GM18907 (cell line): ENCODE data around the gene PRLR.

Experiments used
- ATAC-seq: cut with Tn5 transposase; IDR thresholded peaks from one replicate; pipeline ENCODE4 v1.9.1; 2021; ENCODE audit warnings: mild to moderate bottlenecking, moderate library complexity; ENCODE audit not compliant: unreplicated experiment

The PRLR gene

GRCh38 chr5:35236770-35237169 lies 6.5 kb upstream of the PRLR start:
- no peak for ATAC-seq

DNA sequence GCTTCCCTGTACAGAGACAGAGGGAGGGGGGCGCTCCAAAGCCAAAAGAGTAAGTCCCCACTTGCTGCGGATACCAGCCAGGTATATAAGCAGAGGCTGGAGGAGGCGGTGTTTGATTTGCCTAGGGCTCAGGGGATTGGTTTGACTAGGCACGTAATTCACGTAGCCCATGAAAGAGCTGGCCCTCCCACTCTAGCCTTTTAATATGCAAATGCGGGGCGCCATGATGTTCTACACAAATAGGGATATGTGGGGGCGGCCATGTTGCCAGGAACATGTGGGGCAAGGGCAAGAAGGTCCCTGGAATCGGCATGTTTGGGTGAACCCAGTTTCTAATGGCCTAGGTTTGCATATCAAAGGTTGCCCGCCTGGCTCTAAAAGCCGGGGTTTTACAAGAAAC lies 3.3 kb upstream of the PRLR start:
- ATAC-seq: no peak

DNA sequence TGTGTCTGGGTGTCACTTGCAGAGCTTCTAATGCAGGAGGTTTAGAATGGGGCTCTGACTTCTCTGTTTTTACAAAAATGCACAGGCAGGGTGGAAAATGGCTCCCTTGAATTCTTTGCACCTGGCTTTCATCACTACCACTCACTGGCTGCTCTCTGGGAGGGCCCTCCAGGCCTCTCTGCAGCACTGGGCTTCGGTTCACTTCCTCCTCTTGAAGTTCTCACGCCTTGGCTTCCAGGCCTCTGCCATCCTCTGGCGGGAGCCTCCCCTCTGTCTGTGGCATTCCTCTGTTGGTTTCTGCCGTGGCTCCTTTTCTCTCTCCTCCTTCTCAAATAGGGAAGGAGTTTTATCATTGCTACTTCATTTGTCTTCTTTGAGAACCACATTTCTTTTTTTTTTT lies 2.8 kb upstream of the PRLR start:
- ATAC-seq: no peak

- ATAC-seq: no peak
These were observed 1.8 kb upstream of the PRLR start for GRCh38 chr5:35232124-35232523.

DNA sequence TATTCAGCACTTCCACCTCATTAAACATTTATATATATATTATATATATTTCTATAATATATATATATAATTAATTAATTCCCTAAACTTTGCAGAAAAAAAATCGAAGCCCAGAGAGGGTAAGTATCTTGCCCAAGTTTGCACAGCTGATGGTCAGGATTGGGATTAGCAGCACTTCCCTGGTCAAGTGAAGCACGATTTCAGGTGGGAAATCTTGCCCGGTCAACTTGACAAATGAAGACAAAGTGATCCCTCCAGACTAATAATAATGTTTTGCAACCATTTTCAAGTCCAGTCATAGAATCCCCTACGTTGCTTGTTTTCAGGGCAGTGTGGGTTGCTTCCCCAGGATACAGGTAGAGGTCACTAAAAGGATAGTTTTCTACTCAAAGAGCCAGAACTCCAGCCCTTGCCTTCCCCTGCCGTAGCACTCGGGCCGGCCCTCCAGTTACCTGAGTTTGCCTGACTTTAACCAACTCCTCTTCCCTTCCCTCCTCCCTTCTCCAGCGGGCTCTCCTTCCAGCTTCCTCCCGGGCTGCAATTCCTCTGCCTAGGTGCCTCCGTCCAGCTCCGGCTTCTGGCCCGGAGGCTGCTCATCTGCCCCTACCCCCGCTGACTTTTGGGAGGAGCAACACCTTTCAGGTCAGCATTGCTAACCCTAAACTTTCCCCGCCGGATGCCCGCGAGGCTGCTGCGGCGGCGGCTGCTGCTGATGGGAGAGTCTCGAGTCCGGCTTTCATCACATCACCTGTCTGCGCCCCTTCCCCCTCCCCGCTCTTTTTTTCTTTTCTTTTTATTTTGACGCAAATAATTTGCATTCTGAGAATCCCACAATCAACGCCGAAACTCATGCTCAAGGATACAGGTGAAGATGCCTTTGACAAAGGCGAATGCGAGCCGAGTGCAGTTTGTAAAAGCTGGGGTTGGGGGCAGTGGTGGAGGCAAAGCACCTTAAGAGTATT lies 930 bp downstream of the PRLR start:
- peak; percentile 70 for ATAC-seq

- no peak for ATAC-seq
These were observed 2.0 kb downstream of the PRLR start for GRCh38 chr5:35228310-35228709.

- no peak for ATAC-seq
These were observed 2.6 kb downstream of the PRLR start for GRCh38 chr5:35227720-35228119.

DNA sequence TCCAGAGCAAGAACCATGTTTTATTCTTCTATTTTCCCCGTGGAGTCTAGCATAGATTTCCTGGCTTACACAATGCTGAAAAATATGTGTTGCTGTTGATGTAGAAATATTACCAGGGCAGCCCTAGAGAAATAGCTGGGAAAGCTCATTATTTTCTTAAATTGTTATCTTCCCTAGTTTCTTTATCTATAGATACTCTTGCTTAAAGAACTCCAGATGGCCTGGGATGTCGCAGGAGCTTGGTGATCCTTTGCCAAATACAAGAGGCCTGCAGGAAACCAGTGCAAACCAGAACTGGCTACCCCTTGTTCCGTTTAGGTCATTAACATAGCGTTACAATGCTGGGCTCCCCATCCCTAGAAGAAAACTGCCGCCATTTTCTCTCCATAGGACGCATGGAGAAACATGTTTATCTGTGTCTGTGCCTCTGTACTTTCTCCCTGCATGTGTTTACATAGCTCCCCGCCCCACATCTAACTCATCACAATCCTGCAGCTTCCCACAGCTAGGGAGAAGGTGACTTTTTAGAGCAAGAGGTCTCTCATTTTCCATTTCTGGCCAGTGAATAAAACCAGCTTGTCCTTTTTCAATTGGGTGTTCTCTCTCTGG lies 6.4 kb downstream of the PRLR start:
- ATAC-seq: no peak

DNA sequence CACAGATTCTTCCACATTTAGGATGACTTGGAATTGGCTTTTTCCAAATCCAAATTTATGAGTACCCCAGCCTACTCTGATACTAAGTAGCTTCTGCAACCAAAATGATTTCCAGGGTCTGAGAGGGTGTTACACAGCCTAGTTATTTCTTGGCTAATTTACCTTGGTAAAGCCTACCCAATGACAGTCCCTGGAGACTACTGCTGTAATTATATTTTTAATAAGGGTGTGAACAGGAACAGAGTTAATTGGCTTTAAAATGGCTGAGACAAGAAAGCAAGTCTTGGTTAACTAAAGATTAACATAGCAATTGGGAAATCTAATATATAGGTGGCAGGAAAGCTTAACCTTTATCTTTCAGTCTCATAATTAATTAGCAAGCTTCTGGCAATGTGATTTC lies 9.3 kb downstream of the PRLR start:
- ATAC-seq: no peak

- ATAC-seq: no peak
These were observed 11.3 kb downstream of the PRLR start for GRCh38 chr5:35218981-35219380.

DNA sequence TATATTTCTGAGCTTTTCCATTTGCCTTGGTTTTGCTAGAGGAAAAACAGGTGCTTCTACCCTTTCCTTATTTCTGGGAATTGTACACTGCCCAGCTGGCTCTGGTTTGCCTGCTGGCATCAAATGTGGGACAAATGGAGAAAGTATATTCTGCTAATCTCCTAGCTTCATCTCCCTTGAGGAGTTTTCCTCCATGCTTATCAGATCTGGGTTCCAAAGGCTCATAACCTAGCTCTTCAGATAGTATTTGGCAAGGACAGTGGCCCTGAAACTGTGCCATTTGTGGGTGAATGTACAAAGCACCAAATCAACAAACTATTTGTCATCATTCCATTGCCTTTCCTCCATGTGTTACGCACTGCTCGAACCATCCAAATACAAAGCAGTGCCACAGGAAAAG lies 16.2 kb downstream of the PRLR start:
- ATAC-seq: no peak

GRCh38 chr5:35213608-35214007 lies 16.7 kb downstream of the PRLR start:
- no peak for ATAC-seq

DNA sequence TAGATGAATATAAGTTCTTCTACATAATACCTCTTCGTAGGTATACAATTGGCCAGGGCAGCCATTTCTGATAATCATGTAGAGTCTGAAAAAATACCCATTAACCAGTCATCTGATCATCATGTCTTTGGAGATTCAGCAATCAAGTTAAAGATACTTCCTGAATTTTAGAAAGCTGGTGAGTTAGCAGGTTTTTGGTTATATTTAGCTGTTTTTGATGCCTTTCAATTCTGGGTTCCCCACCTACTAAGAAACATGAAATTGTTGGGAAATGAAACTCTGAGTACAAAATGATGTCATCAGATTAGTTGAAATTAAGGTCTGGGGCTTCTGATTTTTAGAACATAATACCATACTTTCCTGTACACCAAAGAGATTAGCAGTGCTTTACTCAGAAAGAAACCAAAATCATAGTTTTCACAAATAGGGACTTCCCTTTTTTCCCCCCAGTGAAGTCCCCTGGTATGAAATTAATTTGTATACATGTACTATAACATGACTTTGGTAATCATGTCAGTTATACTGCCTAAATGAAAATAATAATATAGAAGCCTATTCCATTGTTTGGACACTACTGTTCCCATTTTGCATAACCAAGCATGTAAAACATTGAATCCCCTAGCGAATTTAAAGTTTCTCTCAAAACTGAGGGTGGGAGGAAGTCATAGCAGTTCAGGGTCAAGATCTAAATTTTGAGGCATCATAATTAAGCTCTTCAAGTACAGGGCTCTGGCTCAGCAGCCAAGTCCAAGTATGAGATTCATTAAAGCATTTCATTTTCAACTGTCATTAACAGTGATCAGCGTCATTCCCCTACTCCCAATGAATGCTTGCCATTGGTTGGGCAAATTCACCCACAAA lies 17.9 kb downstream of the PRLR start:
- peak; percentile 71 for ATAC-seq

GRCh38 chr5:35209862-35210261 lies 20.4 kb downstream of the PRLR start:
- ATAC-seq: no peak

DNA sequence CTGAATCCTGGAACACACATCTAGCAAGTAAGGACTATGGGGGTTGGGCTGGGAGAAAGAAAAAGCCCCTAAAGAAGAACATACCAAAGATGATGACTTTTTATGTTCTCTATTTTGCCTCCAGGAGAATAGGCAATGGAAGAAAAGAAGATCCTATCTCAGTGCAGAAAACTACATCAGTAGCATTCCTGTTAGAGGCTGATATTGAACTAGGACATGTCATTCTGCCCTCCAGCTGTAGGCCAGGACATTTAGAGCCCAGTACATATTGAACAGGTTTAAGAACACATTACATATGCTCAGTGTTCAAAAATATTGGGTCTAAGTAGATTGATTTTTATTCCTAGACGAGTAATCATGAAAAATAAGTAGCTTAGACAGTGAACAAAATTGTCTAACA lies 24.7 kb downstream of the PRLR start:
- no peak for ATAC-seq

DNA sequence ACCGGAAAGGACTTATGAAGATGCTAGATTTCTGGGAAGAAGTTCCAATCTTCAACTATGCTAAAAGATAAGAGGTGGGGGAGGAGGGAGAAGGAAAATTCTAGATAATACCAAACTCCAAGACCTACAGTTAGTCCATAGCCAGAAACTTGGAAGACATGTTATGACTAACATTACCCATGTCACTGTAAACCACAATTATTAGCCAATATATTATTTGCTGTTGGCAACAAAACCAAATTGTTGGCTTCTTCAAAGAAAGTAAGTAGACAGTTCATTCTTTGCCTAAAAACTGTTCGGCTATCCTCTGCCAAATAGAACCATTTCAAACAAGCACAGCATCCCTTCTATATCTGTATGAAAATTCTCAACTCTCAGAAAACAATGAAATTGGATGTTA lies 25.1 kb downstream of the PRLR start:
- ATAC-seq: no peak

DNA sequence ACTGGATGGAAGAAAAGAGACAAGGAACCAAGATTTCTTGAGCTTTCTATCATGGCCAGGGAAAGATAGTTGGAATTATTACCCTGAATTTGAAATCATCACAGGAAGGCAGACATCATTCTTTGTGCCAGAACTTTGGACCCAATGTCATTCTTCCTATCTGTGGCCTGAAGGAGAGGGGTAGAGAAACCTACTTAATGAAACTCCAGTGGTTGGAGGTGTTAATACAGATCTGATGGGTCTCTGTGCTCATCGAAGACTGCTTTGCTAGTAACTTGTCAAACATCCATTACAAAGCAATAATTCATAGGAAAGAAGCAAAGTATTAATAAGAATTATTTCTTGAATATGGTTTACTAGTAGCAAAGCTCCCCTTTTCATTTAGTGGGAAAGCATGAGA lies 26.9 kb downstream of the PRLR start:
- ATAC-seq: no peak

DNA sequence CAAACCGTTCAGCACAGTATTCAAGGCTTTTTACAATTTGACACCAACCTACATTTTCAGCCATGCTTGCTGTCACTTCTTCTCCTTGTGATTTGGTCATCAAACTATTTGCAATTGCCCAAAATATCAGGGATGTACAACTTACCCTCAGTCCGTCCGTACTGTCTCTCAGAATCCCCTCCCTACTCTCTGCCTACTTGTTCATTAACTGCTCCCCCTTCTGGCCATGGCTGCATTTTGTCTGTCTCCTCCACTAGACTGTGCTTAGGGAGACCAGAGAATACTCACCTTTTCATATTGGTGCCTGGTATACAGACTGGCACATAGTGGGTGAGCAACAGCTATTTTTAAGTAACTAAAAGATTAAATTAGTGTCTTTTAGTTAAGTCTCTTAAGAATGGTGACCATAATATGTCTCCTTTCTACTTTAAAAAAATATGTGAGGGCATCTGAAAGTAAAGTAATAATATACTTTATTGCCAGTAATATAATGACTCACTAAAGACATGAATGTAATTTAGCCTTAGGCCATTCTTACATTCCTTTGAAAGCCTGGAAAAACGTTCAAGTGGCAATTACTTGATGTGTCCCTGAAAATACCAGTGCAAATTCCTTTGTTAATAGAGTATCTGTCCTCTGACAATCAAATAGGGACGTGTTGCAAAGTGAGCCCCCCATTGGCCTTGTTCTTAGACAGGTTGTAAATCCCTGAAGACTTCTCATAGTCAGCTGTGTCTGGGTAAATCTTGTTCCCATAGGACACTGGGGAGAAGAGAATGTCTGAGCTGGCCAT lies 27.8 kb downstream of the PRLR start:
- peak; percentile 67 for ATAC-seq

DNA sequence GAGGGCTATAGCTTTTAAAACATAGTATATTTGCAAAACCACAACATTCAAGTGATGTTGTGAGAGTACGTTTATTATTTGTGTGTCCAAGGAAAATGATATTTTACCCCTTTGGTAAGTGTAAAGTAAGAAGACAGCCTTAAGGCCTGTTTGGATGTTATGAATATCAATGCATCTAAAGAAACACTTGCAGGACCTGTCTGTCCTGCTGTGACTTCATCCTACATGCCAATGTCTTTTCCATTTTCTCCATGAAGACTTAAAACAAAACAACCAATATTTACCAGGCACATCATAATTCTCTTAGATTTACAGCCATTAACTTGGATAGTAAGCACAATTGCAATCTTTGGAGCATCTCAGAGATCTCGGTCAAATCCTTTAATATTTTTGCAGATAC lies 29.0 kb downstream of the PRLR start:
- ATAC-seq: no peak

DNA sequence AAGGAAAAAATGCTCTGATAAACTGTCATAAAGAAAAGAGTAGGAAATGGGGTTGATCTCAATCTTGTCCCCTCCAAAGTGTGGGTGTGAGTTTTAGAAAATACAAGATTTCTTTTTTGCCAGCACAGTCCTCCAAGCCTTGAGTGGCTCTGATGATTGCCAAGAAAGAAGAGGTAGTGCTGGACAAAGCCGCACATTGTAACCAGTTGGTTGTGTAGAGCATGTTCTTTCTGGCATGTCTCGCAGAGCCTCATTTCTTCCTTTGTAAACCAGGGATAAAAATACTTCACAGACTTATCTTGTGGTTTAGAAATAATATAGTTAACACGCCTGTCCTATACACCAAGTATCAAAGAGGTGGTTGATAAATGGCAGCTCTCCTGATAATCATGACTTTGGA lies 30.4 kb downstream of the PRLR start:
- ATAC-seq: no peak

DNA sequence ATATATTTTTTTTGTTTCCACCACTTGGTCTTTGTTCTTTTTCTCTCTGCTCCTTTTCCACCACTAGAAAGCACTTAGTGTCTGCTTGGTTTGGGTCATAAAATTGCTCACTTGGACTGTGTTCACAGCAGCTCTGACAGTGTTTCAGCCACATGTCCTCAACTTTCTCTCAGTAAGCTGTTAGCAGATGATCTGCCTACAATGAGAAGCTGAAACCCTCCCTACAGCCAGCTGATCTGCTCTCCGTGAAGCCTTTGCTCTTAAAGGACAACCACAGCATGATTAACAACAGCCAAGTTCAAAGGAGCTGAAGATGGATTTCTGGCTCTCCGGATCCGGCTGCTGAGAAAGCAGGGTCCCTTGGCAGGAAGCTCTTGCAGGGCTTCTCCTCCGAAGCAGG lies 31.6 kb downstream of the PRLR start:
- ATAC-seq: no peak
